Stimulated activated CD4-positive, alpha-beta T cell treated with anti-CD3 and anti-CD28 coated beads, Interleukin-15, amount 100 ng/mL, for 48 hours (primary cell): ENCODE measurements around the gene SAE1.
A peak's percentile ranks its signal among the peaks of the same experiment; 100 is the strongest.

Source experiments
- DNase-seq, 2 donors: peaks; one replicate each; pipeline ENCODE4 v3.0.0-alpha.2; 2020; ENCODE audit warnings: low read depth in 2 of 2

SAE1 gene

GRCh38 chr19:47106821-47107201 lies 23.8 kb upstream of the SAE1 start:
- DNase-seq, result no peak

GRCh38 chr19:47107202-47107952 lies 23.3 kb upstream of the SAE1 start:
- DNase-seq, result peak in 1 of 2 donors; percentile 23

GRCh38 chr19:47107953-47108746 lies 22.5 kb upstream of the SAE1 start:
- no peak for DNase-seq

GRCh38 chr19:47109177-47109540 lies 21.5 kb upstream of the SAE1 start:
- no peak for DNase-seq

- DNase-seq, result peak; percentile 64 to 68
Measured at GRCh38 chr19:47109541-47110375, 20.9 kb upstream of the SAE1 start.

- peak in 1 of 2 donors; percentile 45 for DNase-seq
Measured at GRCh38 chr19:47110521-47111005, 20.1 kb upstream of the SAE1 start.

- DNase-seq, result peak; percentile 26 to 30
Measured at GRCh38 chr19:47111006-47111621, 19.5 kb upstream of the SAE1 start.

GRCh38 chr19:47111682-47112165 lies 18.9 kb upstream of the SAE1 start:
- DNase-seq, result no peak

GRCh38 chr19:47112166-47112996 lies 18.3 kb upstream of the SAE1 start:
- peak; percentile 78 to 80 for DNase-seq

- DNase-seq, result peak; percentile 99 to 100
Measured at GRCh38 chr19:47112997-47113849, 17.4 kb upstream of the SAE1 start, which contains the start of gene ZC3H4. Gene ZC3H4, minus strand, starts transcription at chr19:47113776. Its CDS starts 1,192 bp downstream, at chr19:47112584.

- DNase-seq, result no peak
Measured at GRCh38 chr19:47113850-47114651, 16.6 kb upstream of the SAE1 start.

- DNase-seq, result no peak
Measured at GRCh38 chr19:47120470-47121067, 10.1 kb upstream of the SAE1 start.

GRCh38 chr19:47122359-47123335 lies 8.0 kb upstream of the SAE1 start:
- DNase-seq, result no peak

- no peak for DNase-seq
Measured at GRCh38 chr19:47123406-47123805, 7.2 kb upstream of the SAE1 start.

- DNase-seq, result no peak
Measured at GRCh38 chr19:47124937-47125668, 5.5 kb upstream of the SAE1 start.

- DNase-seq, result no peak
Measured at GRCh38 chr19:47125669-47125938, 5.0 kb upstream of the SAE1 start.

- DNase-seq, result no peak
Measured at GRCh38 chr19:47129579-47129978, 1.1 kb upstream of the SAE1 start.
